SK-N-MC (cell line): Measurements from ENCODE around the gene FBXO41.

Experiments used
- EZH2 ChIP-seq: fragments of 200-600 bp; sonication (generic); IDR thresholded peaks from one replicate; pipeline ENCODE4 v1.6.1; 2017; ENCODE audit warnings: antibody characterized with exemption
- FOXP2 ChIP-seq: optimal IDR thresholded peaks from 2 replicates; pipeline ENCODE3; 2011; ENCODE audit warnings: mild to moderate bottlenecking, moderate library complexity; ENCODE audit not compliant: insufficient read depth; ENCODE audit errors: extremely low read length, control extremely low read depth
- POLR2AphosphoS5 ChIP-seq: IDR thresholded peaks from 2 replicates; pipeline ENCODE4 v1.6.1; 2012; ENCODE audit warnings: mild to moderate bottlenecking, low read depth, low read length, borderline replicate concordance

DNA sequence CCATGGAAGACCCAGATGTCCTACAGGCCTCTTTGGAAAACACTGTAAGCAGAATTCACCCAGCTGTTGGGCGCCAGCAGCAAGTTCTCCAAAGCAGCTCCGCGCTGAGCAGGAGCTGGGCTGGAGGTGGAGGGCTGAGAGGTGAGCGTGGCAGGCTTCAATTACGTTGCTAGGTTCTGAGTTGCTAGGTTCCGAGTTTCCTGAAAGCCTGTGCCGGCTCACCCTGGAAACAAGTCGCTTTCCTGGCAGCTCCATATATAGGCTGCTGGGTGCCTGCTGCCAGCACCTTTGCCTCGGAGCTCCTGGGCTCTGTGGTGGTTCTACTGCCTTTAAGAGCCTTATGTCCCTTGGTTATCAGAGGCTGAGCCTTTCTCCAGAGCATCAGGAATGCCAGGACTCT, 23.4 kb upstream of the FBXO41 start:
- TF ChIP-seq EZH2 (no peak), POLR2AphosphoS5 (no peak), FOXP2 (no peak)
